ENCODE results near the gene RASGRP1. TPM values are rescaled to one million over a fixed set of nuclear protein-coding genes. Genes with fewer than 3 reads are reported as not detected.
A peak's percentile ranks its signal among the peaks of the same experiment; 100 is the strongest.

The RASGRP1 gene
- polyA plus RNA-seq, 1 experiment, result 1.2 TPM

- no peak for DNase-seq (ENCODE audit: low read depth, low spot score)
- Histone ChIP-seq H3K27ac (ENCODE audit: low read depth, low read length) (no peak overlapping the region), H3K27me3 (ENCODE audit: control insufficient read depth, insufficient read depth, low read length) (peaks cover 33% of the 10 kb centered on the region), H3K4me3 (ENCODE audit: low read depth, low read length) (no peak overlapping the region), H3K9me3 (ENCODE audit: control insufficient read depth, insufficient read depth, low read length) (no peaks in the 10 kb centered on the region; the same call in 1 of the 2 replicates)
- TF ChIP-seq CTCF (IDR thresholded peaks at IDR 0.05; ENCODE audit: low read depth, low read length), result no peak
- POLR2A ChIA-PET, result no interaction called here
- CTCF ChIA-PET, result interaction anchor here (0.9 kb wide), 1 partner anchor 13 kb away, joined by 3 read pairs; no protein-coding TSS in a partner anchor
These were observed 12.2 kb upstream of the RASGRP1 start for GRCh38 chr15:38576837-38577236.

- TF ChIP-seq CTCF (IDR thresholded peaks at IDR 0.05; ENCODE audit: low read depth, low read length), result no peak
- Histone ChIP-seq H3K27me3 (ENCODE audit: control insufficient read depth, insufficient read depth, low read length) (peaks cover 33% of the 10 kb centered on the region), H3K27ac (ENCODE audit: low read depth, low read length) (no peak overlapping the region), H3K4me3 (ENCODE audit: low read depth, low read length) (no peak overlapping the region), H3K9me3 (ENCODE audit: control insufficient read depth, insufficient read depth, low read length) (no peaks in the 10 kb centered on the region; the same call in 1 of the 2 replicates)
- ChIA-PET CTCF (interaction anchor here (0.9 kb wide), 1 partner anchor 13 kb away, joined by 3 read pairs; no protein-coding TSS in a partner anchor), POLR2A (no interaction called here)
- no peak for DNase-seq (ENCODE audit: low read depth, low spot score)
These were observed 11.6 kb upstream of the RASGRP1 start for GRCh38 chr15:38576261-38576660.

GRCh38 chr15:38565287-38565670 is 665 bp upstream of the RASGRP1 start:
- Histone ChIP-seq H3K27ac (ENCODE audit: low read depth, low read length) (no peak overlapping the region), H3K9me3 (ENCODE audit: control insufficient read depth, insufficient read depth, low read length) (peaks cover 5% of the 10 kb centered on the region; the same call in 1 of the 2 replicates), H3K4me3 (ENCODE audit: low read depth, low read length) (peak overlapping the region; percentile 61; the same call in 1 of the 2 replicates), H3K27me3 (ENCODE audit: control insufficient read depth, insufficient read depth, low read length) (peaks cover 17% of the 10 kb centered on the region)
- DNase-seq (ENCODE audit: low read depth, low spot score), result no peak
- ChIA-PET POLR2A (no interaction called here), CTCF (no interaction called here)
- no peak for TF ChIP-seq CTCF (IDR thresholded peaks at IDR 0.05; ENCODE audit: low read depth, low read length)

GRCh38 chr15:38563723-38564519 is 693 bp downstream of the RASGRP1 start:
- Histone ChIP-seq H3K4me3 (ENCODE audit: low read depth, low read length) (peak overlapping the region; percentile 61), H3K9me3 (ENCODE audit: control insufficient read depth, insufficient read depth, low read length) (peaks cover 5% of the 10 kb centered on the region; the same call in 1 of the 2 replicates), H3K27me3 (ENCODE audit: control insufficient read depth, insufficient read depth, low read length) (peaks cover 17% of the 10 kb centered on the region), H3K27ac (ENCODE audit: low read depth, low read length) (no peak overlapping the region)
- ChIA-PET POLR2A (interaction anchor here (0.8 to 1.2 kb wide), 2 partner anchors 110 to 119 kb away, joined by 3 to 4 read pairs; partner anchors contain the start of gene FAM98B), CTCF (interaction anchor here (0.5 to 1.9 kb wide), 60 partner anchors 8 to 1629 kb away, joined by 3 to 29 read pairs (median 4); partner anchors contain the start of gene FAM98B)
- no peak for DNase-seq (ENCODE audit: low read depth, low spot score)
- TF ChIP-seq CTCF (IDR thresholded peaks at IDR 0.05; ENCODE audit: low read depth, low read length), result peak; percentile 85

- Histone ChIP-seq H3K27me3 (ENCODE audit: control insufficient read depth, insufficient read depth, low read length) (peaks cover 17% of the 10 kb centered on the region), H3K4me3 (ENCODE audit: low read depth, low read length) (no peak overlapping the region), H3K27ac (ENCODE audit: low read depth, low read length) (no peak overlapping the region), H3K9me3 (ENCODE audit: control insufficient read depth, insufficient read depth, low read length) (peaks cover 5% of the 10 kb centered on the region; the same call in 1 of the 2 replicates)
- no peak for DNase-seq (ENCODE audit: low read depth, low spot score)
- POLR2A ChIA-PET, result no interaction called here
- no peak for TF ChIP-seq CTCF (IDR thresholded peaks at IDR 0.05; ENCODE audit: low read depth, low read length)
- CTCF ChIA-PET, result interaction anchor here (0.9 kb wide), 1 partner anchor 25 kb away, joined by 3 read pairs; no protein-coding TSS in a partner anchor
These were observed 2.3 kb downstream of the RASGRP1 start for GRCh38 chr15:38562278-38562677.
